Measurements from ENCODE around the gene NMT1.

NMT1 gene

DNA sequence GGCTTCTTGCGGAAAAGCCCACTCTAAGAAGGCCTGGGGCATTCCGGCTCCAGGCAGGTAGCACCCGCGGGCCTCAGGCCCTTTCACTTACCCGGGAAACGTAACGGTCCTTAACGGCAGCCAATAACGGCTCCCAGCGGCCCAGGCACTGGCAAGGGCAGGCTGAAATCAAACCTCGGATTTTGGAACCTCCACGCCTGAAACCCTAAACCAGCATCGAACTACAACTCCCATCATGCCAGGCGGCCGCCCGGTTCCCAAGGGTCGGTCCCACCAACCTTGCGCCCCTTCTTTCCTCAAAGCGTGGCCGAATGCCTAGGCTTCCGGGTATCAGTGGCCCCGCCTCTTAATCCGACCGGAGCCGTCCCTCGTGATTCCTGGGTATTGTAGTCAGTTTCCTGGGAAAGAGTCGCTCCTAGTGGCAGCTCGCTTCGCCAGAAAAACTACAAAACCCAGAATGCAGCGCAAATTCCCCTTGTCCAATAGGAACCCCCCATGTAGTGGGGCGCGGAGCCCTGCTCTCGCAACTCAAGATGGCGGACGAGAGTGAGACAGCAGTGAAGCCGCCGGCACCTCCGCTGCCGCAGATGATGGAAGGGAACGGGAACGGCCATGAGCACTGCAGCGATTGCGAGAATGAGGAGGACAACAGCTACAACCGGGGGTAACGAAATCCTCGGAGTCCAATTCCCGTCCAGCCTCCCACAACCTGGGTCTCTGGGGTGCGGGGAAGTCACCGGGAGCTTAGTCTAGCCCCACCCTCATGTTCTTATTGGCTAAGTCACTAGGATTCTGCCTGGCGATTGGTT lies at the start of gene NMT1:
Gene NMT1 (plus strand): TSS at position 521 of the 809 bp plus-strand sequence. CDS start 13 bp downstream, at position 534.
- peak; percentile 96 for DNase-seq

DNA sequence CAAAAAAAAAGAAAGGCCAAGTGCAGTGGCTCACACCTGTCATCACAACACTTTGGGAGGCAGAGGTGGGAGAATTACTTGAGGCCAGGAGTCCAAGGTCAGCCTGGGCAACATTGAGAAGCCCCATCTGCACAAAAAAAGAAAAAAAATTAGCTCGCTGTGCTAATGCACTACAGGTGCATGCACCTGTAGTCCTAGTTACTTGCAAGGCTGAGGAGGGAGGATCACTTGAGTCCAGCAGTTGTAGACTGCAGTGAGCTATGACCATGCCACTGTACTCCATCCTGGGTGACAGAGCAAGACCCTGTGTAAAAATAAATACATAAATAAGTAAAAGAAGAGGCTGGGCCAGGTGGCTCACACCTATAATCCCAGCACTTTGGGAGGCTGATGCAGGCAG lies 49.4 kb upstream of the NMT1 start:
- DNase-seq, result no peak

GRCh38 chr17:45013021-45013997 lies 47.8 kb upstream of the NMT1 start:
- no peak for DNase-seq

- DNase-seq, result no peak
Observed at GRCh38 chr17:45016237-45016636, 44.9 kb upstream of the NMT1 start.

DNA sequence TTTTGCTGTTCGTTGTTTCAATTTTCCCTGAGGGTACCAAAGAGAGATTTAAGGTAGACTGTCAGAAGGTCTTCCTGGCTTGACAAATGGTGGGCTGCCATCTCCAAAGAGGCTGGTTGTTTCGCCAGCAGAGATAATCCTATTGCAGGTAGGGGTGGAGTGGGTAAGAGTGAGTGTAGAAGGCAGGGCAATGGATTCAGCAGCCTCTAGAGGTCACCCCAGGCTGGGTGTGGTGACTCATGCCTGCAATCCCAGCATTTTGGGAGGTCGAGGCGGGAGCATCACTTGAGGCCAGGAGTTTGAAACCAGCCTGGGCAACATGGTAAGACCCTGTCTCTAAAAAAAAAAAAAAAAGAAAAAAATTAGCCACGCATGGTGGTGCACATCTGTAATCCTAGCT lies 44.3 kb upstream of the NMT1 start:
- DNase-seq, result no peak

GRCh38 chr17:45018514-45018847 lies 42.6 kb upstream of the NMT1 start:
- no peak for DNase-seq

- DNase-seq, result no peak
Observed at GRCh38 chr17:45018848-45019711, 42.0 kb upstream of the NMT1 start.

DNA sequence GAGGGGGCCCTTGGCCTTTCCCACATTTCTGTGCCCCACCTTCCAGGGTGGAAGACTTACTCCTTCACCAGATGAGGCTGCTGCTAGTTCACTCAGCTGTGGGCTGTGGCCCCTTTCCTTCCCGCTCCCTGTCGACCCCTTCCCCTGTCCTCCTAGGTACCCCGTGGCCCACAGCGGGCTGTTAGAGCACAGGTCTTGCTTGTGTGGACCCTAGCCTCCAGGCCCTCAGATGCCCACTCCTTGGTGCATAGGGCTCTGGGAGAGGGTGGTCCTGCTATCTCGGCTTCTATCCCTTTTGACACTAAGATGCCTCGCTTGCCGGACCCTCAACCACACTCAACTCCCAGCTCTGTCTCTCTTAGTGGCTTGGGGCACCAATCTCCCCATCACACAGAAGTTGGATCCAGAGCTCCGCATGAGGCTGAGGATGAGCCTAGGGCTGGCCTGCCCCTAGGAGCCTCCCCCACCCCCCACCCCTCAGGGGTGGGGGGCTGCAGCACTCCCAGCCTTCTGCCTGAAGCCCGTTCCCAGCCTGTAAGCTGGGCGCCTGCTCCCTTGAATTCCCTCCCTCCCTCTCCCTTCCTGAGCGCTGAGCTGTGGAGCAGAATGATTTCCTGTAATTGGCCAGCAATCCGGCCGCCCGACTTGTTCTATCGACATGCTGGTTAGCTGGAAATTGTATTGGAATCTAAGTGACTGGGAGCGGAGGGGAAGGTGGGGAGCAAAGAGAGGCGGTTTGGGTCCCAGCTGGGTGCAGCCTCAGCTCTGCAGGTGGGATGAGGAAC lies 40.6 kb upstream of the NMT1 start:
- DNase-seq, result no peak

GRCh38 chr17:45021607-45022287 lies 39.4 kb upstream of the NMT1 start:
- DNase-seq, result peak; percentile 27

DNA sequence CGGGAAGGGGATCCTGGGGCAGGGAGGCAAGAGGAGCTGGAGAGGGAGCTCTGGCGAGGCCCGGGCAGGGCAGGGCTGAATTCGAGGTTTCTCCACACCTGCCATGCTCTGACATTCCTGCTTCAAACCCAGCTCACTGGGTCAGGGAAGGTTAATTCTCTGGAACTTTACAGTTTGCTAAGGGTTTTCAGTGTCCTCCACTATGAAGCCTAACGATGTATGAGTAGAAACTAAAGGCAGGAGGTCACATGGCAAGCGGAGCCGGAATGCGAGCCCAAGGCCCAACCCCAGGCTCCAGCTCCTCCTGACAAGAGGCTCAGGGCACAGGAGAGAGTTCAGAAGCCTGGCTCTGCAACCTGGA lies 38.8 kb upstream of the NMT1 start:
- no peak for DNase-seq

DNA sequence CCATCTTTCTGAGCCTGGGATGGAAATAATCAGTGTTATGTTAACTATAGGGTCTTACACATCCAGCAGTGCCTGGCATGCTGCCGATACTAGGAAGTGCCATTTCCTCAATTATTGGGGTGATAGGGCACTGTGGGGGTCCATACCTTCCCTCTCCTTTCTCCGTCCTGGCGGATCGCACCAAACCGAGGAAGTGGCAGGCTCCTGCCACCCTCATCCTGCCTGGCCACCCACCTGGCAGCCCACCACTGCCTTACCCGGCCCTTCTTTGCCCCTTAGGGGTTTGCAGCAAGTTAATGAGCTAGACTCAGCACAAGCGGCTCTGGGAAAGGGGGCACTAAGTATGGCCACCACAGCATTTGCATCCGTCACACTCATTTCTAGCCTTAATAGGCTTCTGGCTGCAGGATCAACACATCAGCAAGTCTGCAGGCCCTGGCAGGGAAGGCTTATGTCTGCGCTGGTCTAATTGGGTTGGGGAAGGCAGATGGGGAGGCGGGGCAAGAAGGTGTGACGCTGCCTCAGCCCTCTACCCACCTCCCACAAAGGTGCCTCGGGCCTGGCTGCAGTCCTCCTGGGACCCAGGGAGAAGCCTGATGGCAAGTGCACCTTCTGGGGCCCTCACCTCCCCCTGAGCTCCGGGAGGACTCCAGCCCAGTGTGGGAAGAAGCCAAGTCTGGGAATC lies 38.3 kb upstream of the NMT1 start:
- DNase-seq, result no peak

- no peak for DNase-seq
Observed at GRCh38 chr17:45029096-45029495, 32.0 kb upstream of the NMT1 start.

DNA sequence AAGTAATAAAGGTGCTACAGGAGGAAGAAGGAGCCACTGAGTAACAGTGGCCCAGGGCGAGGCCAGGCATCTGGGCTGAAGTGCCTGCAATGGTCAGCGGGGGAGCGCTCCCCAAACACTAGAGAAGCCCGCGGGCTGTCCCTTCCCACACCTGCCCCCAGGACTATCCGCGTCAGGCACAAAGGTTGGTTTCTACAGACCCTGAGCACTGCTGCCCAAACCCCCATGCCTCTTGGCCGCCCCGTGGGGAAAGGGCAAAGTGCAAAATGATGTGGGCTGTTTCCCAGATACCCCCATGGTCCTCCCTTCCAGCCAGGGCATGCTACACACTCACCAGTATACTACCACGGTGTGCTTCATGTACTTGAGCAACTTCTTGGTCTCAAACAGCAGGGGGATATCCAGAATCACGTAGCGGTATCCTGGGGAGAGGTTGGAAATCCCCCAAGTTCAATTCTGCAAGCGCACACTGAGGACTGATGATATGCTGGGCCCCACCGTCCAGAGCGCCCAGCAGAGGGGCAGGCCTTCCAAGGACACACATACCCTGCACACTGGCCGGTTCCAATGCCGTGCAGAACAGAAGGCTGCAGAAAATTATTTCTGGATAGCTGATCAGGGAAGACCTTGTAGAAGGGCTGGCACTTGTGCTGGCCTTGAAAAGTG lies 31.2 kb upstream of the NMT1 start:
- DNase-seq, result no peak

GRCh38 chr17:45030733-45031132 lies 30.4 kb upstream of the NMT1 start:
- no peak for DNase-seq

- DNase-seq, result no peak
Observed at GRCh38 chr17:45031231-45032173, 29.6 kb upstream of the NMT1 start.

DNA sequence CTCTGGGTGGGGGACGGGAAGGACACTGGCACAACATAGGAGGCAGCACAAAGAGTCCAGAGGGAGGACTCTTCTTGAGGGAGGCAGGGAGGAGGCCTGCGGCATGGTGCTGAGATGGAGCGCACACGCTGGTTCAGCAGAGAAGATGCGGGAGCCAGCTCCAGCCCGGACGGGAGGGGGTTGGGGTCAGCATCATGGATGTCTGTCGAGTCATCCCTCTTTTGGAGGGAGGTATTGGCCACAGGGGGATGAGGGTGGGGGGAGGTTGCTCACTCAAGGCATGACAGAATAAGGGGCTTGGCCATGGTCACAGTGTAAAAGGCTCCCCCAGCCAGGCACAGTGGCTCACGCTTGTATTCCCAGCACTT lies 29.0 kb upstream of the NMT1 start:
- DNase-seq, result no peak

- no peak for DNase-seq
Observed at GRCh38 chr17:45034599-45034998, 26.5 kb upstream of the NMT1 start.

DNA sequence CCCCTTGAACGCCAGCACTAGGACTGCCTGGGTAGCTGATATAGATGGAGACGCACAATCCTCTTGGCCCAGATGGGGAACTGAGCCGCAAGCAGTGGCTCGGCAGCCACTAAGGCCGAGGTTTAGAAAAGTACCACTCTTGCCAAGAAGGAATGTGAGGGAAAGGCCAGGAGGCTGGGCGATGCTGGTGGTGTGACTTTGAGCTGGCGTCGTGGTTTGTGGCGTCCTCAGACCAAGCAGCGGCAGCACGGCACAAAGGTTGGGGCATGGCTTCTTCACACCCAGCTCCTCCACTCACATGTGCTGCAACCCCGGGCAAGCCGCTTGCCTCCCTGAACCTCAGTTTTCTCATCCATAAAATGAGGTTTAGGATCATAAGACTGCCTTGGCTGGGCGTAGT lies 25.3 kb upstream of the NMT1 start:
- no peak for DNase-seq

GRCh38 chr17:45036691-45037090 lies 24.4 kb upstream of the NMT1 start:
- DNase-seq, result no peak
